WTC11 (cell line): ENCODE results near the gene GATB. TPM values are rescaled to one million over a fixed set of nuclear protein-coding genes. Genes with fewer than 3 reads are reported as not detected.

Experiments
- ATAC-seq: fragments of 200-7000 bp; cut with Tn5 transposase; 2 replicates; pipeline ENCODE4 v1.10.0; 2021; ENCODE audit warnings: mild to moderate bottlenecking, moderate library complexity
- CTCF ChIA-PET: fragments of 300-600 bp; sonication (Branson Sonifier 250); formaldehyde crosslinking; loops from one replicate; lab custom pipeline; 2021; ENCODE audit warnings: antibody characterized with exemption; lab: Charles Lee
- POLR2A ChIA-PET: fragments of 350-600 bp; sonication (Branson Sonifier 250); formaldehyde crosslinking; loops from one replicate; lab custom pipeline; 2021; ENCODE audit warnings: antibody characterized with exemption; lab: Charles Lee
- DNase-seq: peaks from one replicate; pipeline ENCODE4 v3.0.0; 2021; ENCODE audit warnings: low spot score
- H3K27ac Mint-ChIP-seq: 2 replicates; pipeline ENCODE4 v1.8.0; 2021; ENCODE audit warnings: mixed read lengths
- H3K27me3 Mint-ChIP-seq: 2 replicates; pipeline ENCODE4 v1.8.0; 2021; ENCODE audit warnings: low read depth, mild to moderate bottlenecking, moderate library complexity, mixed read lengths
- H3K36me3 Mint-ChIP-seq: 2 replicates; pipeline ENCODE4 v1.8.0; 2021; ENCODE audit warnings: mixed read lengths
- H3K4me1 Mint-ChIP-seq: 2 replicates; pipeline ENCODE4 v1.8.0; 2022; ENCODE audit warnings: mixed read lengths
- H3K4me3 Mint-ChIP-seq: 2 replicates; pipeline ENCODE4 v1.8.0; 2021; ENCODE audit warnings: mild to moderate bottlenecking, moderate library complexity, mixed read lengths
- H3K9me3 Mint-ChIP-seq: 2 replicates; pipeline ENCODE4 v1.8.0; 2021; ENCODE audit warnings: mixed read lengths
- AR ChIP-seq: fragments of 250-450 bp; sonication (Bioruptor Pico); IDR thresholded peaks from 2 replicates; pipeline ENCODE4 v1.9.0; 2021; ENCODE audit warnings: mild to moderate bottlenecking
- ARID4B ChIP-seq: sonication (generic); formaldehyde crosslinking; IDR thresholded peaks from 2 replicates; pipeline ENCODE4 v1.8.0; 2023; ENCODE audit warnings: missing genetic modification reagents, mild to moderate bottlenecking, borderline replicate concordance
- ATF1 ChIP-seq: sonication (generic); formaldehyde crosslinking; IDR thresholded peaks from 2 replicates; pipeline ENCODE4 v1.8.1; 2023; ENCODE audit warnings: mild to moderate bottlenecking, moderate library complexity, missing genetic modification reagents
- CTCF ChIP-seq: fragments of 200-600 bp; IDR thresholded peaks from 2 replicates; pipeline ENCODE4 v1.8.0; 2022; ENCODE audit warnings: antibody characterized with exemption
- ERG ChIP-seq: fragments of 250-450 bp; sonication (Bioruptor Pico); IDR thresholded peaks from 2 replicates; pipeline ENCODE4 v1.8.0; 2021; ENCODE audit warnings: mild to moderate bottlenecking
- FOXJ3 ChIP-seq: sonication (generic); formaldehyde crosslinking; IDR thresholded peaks from 2 replicates; pipeline ENCODE4 v1.9.0; 2021; ENCODE audit warnings: missing genetic modification reagents, mild to moderate bottlenecking, borderline replicate concordance
- GABPB1 ChIP-seq: sonication (generic); formaldehyde crosslinking; IDR thresholded peaks from 2 replicates; pipeline ENCODE4 v1.8.1; 2023; ENCODE audit warnings: mild to moderate bottlenecking, missing genetic modification reagents
- GTF2I ChIP-seq: fragments of 250-450 bp; sonication (Bioruptor Pico); conservative IDR thresholded peaks from 2 replicates; pipeline ENCODE4 v1.4.0; 2021; ENCODE audit warnings: mild to moderate bottlenecking
- IRF1 ChIP-seq: sonication (generic); formaldehyde crosslinking; IDR thresholded peaks from 2 replicates; pipeline ENCODE4 v1.8.0; 2023; ENCODE audit warnings: missing genetic modification reagents
- KAT7 ChIP-seq: sonication (generic); formaldehyde crosslinking; IDR thresholded peaks from 2 replicates; pipeline ENCODE4 v1.8.1; 2023; ENCODE audit warnings: missing genetic modification reagents, mild to moderate bottlenecking, borderline replicate concordance
- MLX ChIP-seq: sonication (generic); formaldehyde crosslinking; IDR thresholded peaks from 2 replicates; pipeline ENCODE4 v1.8.1; 2023; ENCODE audit warnings: mild to moderate bottlenecking, missing genetic modification reagents, moderate library complexity
- NFATC4 ChIP-seq: fragments of 250-450 bp; sonication (Bioruptor Pico); IDR thresholded peaks from 2 replicates; pipeline ENCODE4 v1.9.0; 2021; ENCODE audit warnings: mild to moderate bottlenecking
- SOX15 ChIP-seq: fragments of 250-450 bp; sonication (Bioruptor Pico); IDR thresholded peaks from 2 replicates; pipeline ENCODE4 v1.9.0; 2021; ENCODE audit warnings: mild to moderate bottlenecking
- TEAD1 ChIP-seq: sonication (generic); formaldehyde crosslinking; IDR thresholded peaks from 2 replicates; pipeline ENCODE4 v1.8.0; 2022; ENCODE audit warnings: mild to moderate bottlenecking, missing genetic modification reagents
- ZNF232 ChIP-seq: sonication (generic); formaldehyde crosslinking; IDR thresholded peaks from 2 replicates; pipeline ENCODE4 v1.8.0; 2022; ENCODE audit warnings: mild to moderate bottlenecking, missing genetic modification reagents
- ZNF396 ChIP-seq: fragments of 250-450 bp; sonication (Bioruptor Pico); IDR thresholded peaks from 2 replicates; pipeline ENCODE4 v1.8.0; 2021; ENCODE audit warnings: mild to moderate bottlenecking, moderate library complexity, borderline replicate concordance
- ZSCAN18 ChIP-seq: fragments of 250-450 bp; sonication (Bioruptor Pico); IDR thresholded peaks from 2 replicates; pipeline ENCODE4 v2.1.2; 2022; ENCODE audit warnings: mild to moderate bottlenecking, moderate library complexity
- total RNA-seq: library from RNA; stranded (reverse); gene quantifications from 3 replicates; pipeline ENCODE4 v1.2.3, GENCODE V29; 2021

The GATB gene
- total RNA-seq, 1 experiment from 2014 or later = 22.7 TPM

GRCh38 chr4:151725087-151725486 lies 35.7 kb downstream of the GATB start:
- DNase-seq (no peak), ATAC-seq (peak; percentile 62; the same call in 1 of the 2 replicates)
- TF ChIP-seq GABPB1 (CRISPR knock-in tag) (no peak), ERG (CRISPR knock-in tag) (no peak), ATF1 (CRISPR knock-in tag) (no peak), GTF2I (CRISPR knock-in tag) (no peak), TEAD1 (CRISPR knock-in tag) (no peak), ARID4B (no peak), AR (no peak), SOX15 (no peak), ZSCAN18 (CRISPR knock-in tag) (no peak)
- Mint-ChIP-seq H3K27ac (no peak overlapping the region), H3K4me3 (no peak overlapping the region), H3K9me3 (no peaks in the 10 kb centered on the region), H3K36me3 (peaks cover 2% of the 10 kb centered on the region; the same call in 1 of the 2 replicates), H3K4me1 (peaks cover 2% of the 10 kb centered on the region), H3K27me3 (no peaks in the 10 kb centered on the region)
- CTCF ChIA-PET = interaction anchor here (0.6 kb wide), 1 partner anchor 35 kb away, joined by 3 read pairs; no protein-coding TSS in a partner anchor
- POLR2A ChIA-PET = no interaction called here

- no peaks in the 10 kb centered on the region for H3K36me3 Mint-ChIP-seq
- no peaks in the 10 kb centered on the region for H3K9me3 Mint-ChIP-seq
- H3K27me3 Mint-ChIP-seq = no peaks in the 10 kb centered on the region
- H3K27ac Mint-ChIP-seq = peak overlapping the region; percentile 30; the same call in 1 of the 2 replicates
- peaks cover 5% of the 10 kb centered on the region; the same call in 1 of the 2 replicates for H3K4me1 Mint-ChIP-seq
- no peak overlapping the region for H3K4me3 Mint-ChIP-seq
- DNase-seq = no peak
- ATAC-seq = no peak
- ChIA-PET CTCF (no interaction called here), POLR2A (no interaction called here)
- no peak for TF ChIP-seq ZNF232
- no peak for TF ChIP-seq ZNF396
- no peak for TF ChIP-seq MLX
- no peak for TF ChIP-seq KAT7 (CRISPR knock-in tag)
- TF ChIP-seq NFATC4 (CRISPR knock-in tag) = no peak
- no peak for TF ChIP-seq CTCF
- TF ChIP-seq IRF1 (CRISPR knock-in tag) = no peak
- no peak for TF ChIP-seq SOX15
- TF ChIP-seq ERG (CRISPR knock-in tag) = no peak
- TF ChIP-seq FOXJ3 (CRISPR knock-in tag) = no peak
Measured at GRCh38 chr4:151721916-151722315, 38.9 kb downstream of the GATB start.
